ENCODE measurements around the gene WBP2. TPM values are rescaled to one million over a fixed set of nuclear protein-coding genes. Genes with fewer than 3 reads are reported as not detected.

WBP2 gene
- total RNA-seq (2011; cell fraction: chromatin; rRNA removed; ENCODE audit: low replicate concordance): 86.2 and 163 TPM in 2 replicates
- total RNA-seq (2011; cell fraction: nucleolus; rRNA removed): 82.5 and 95.5 TPM in 2 replicates
- total RNA-seq (2011; cell fraction: nucleoplasm; rRNA removed): 79.1 and 87.2 TPM in 2 replicates
- 25.2 and 35.8 TPM in 2 replicates for total RNA-seq (2014; rRNA removed)
- 18.1 and 22.9 TPM in 2 replicates for total RNA-seq (2014; rRNA removed; fragmentation: Illumina TruSeq; extraction: Trizol)
- 13.8 and 16.2 TPM in 2 replicates for total RNA-seq (2015; rRNA removed; fragmentation: Illumina TruSeq; extraction: Trizol)
- total RNA-seq (2021): 63.5 and 74.3 TPM in 2 replicates
- polyA plus RNA-seq (2011; rRNA removed): 20.0 and 81.3 TPM in 2 replicates
- polyA plus RNA-seq (2011; cell fraction: cytosol; rRNA removed): 25.6 and 40.9 TPM in 2 replicates
- 60.4 and 70.3 TPM in 2 replicates for polyA plus RNA-seq (2011; cell fraction: nucleus; rRNA removed)
- 83.9 and 158 TPM in 2 replicates for polyA plus RNA-seq (2012)
- polyA plus RNA-seq (2014; fragmentation: Illumina TruSeq; extraction: Trizol): 68.6 and 96.0 TPM in 2 replicates
- 1 to 10 TPM; 2.2 to 3.7 TPM for polyA plus RNA-seq (2014; fragmentation: Nextera tagmentation; extraction: Ambion mirVana)
- 30.9 and 33.1 TPM in 2 replicates for polyA plus RNA-seq (2014; rRNA removed)
- 25.4 and 47.1 TPM in 2 replicates for polyA minus RNA-seq (2011; rRNA and poly(A)+ RNA removed)
- 45.1 and 49.2 TPM in 2 replicates for polyA minus RNA-seq (2011; cell fraction: cytosol; rRNA and poly(A)+ RNA removed)
- polyA minus RNA-seq (2011; cell fraction: nucleus; rRNA and poly(A)+ RNA removed): 30.4 and 43.1 TPM in 2 replicates
- Bru-seq, nascent RNA: percentile 72 among the genes with signal in this experiment
- BruChase-seq, experiment 1, labeled RNA remaining after a 2-hour chase: percentile 72 among the genes with signal in this experiment
- BruChase-seq, experiment 2, labeled RNA remaining after a 6-hour chase: percentile 79 among the genes with signal in this experiment
- long read RNA-seq, experiment 1, transcript WBP2-201 (8 exons, 1,944 nt): major isoform, 24 of 399 reads
- long read RNA-seq, experiment 1, partial matches to known transcripts: 27 of 399 reads
- long read RNA-seq, experiment 1, other reads (novel, unspliced or antisense): 346 of 399 reads
- long read RNA-seq, experiment 2, transcript WBP2-201 (8 exons, 1,944 nt): major isoform, 67 of 95 reads
- long read RNA-seq, experiment 2, partial matches to known transcripts: 13 of 95 reads
- long read RNA-seq, experiment 2, other reads (novel, unspliced or antisense): 13 of 95 reads
- long read RNA-seq, experiment 3, transcript WBP2-201 (8 exons, 1,944 nt): major isoform, 39 of 63 reads
- long read RNA-seq, experiment 3, partial matches to known transcripts: 1 of 63 reads
- long read RNA-seq, experiment 3, other reads (novel, unspliced or antisense): 23 of 63 reads

- FAIRE-seq: peak; percentile 100
- H3K9me3 ChIP-seq (replicated peaks; ENCODE audit: control insufficient read depth, insufficient read depth, low read depth, low read length): no peaks in the 10 kb centered on the region
- peak; percentile 90 for ATAC-seq
- H3K79me2 ChIP-seq (ENCODE audit: control insufficient read depth, insufficient read depth, low read length): peaks cover 34% of the 10 kb centered on the region
- no peaks in the 10 kb centered on the region for H3K9me1 ChIP-seq (ENCODE audit: control insufficient read depth, insufficient read depth, low read length)
- in situ Hi-C loops (cut with MboI) (no loop called here), intact Hi-C loops (cut with micrococcal nuclease) (loop anchor here (2.0 to 5.0 kb wide), 2 partner anchors 41 to 73 kb away; partner anchors contain the start of genes TRIM65 and UNK)
- H3K27ac ChIP-seq (ENCODE audit: extremely low read depth, low read depth, low read length): peak within 1 kb of the TSS; percentile 93
- ChIA-PET POLR2A (interaction anchor here (0.6 to 8.2 kb wide), 16 partner anchors 9 to 1119 kb away, joined by 3 to 109 read pairs (median 4); partner anchors contain the start of genes GALK1, UNC13D and UNK), CTCF (ENCODE audit: low intra/inter-chr PET ratio) (interaction anchor here (2.6 kb wide), 1 partner anchor 41 kb away, joined by 16 read pairs; the partner anchor contains the start of gene TRIM65)
- H3K4me1 ChIP-seq (replicated peaks in 1 of 2; ENCODE audit: control insufficient read depth in 2 of 2, insufficient read depth in 2 of 2, low read length in 2 of 2): peaks cover 31% of the 10 kb centered on the region in 2 experiments
- peaks cover 12% of the 10 kb centered on the region; the same call in 2 of the 3 replicates for H3K36me3 ChIP-seq (ENCODE audit: control insufficient read depth, insufficient read depth, low read length)
- no peaks in the 10 kb centered on the region for H3K27me3 ChIP-seq (ENCODE audit: control insufficient read depth in 2 of 2, insufficient read depth in 2 of 2, low read length in 2 of 2)
- peak within 1 kb of the TSS; percentile 88 for H3K4me3 ChIP-seq
- BruUV-seq (replicated peaks): no TSS peak
- WGBS (ENCODE audit: insufficient coverage, low coverage, missing lambda C conversion rate): 1% methylated on average over 47 of the region's 58 CpGs
- peak within 1 kb of the TSS; percentile 93 for H3K4me2 ChIP-seq (ENCODE audit: insufficient read depth, low read length)
- peak within 1 kb of the TSS; percentile 78 for H2AFZ ChIP-seq (ENCODE audit: low read depth, low read length)
- DNase-seq (ENCODE audit: extremely low read depth in 1 of 4, low spot score in 3 of 4): peak; percentile 91 to 100 (median 95)
- H3K9ac ChIP-seq (ENCODE audit: insufficient read depth in 1 of 2, low read depth in 2 of 2, low read length in 2 of 2): peak within 1 kb of the TSS; percentile 96 to 97
- no peaks in the 10 kb centered on the region for H4K20me1 ChIP-seq (replicated peaks; ENCODE audit: control insufficient read depth, insufficient read depth, low read length)
- TF ChIP-seq CEBPZ (IDR thresholded peaks at IDR 0.05; ENCODE audit: borderline replicate concordance, low read depth, low read length) (0 out of 2 replicates have a peak, but pooled peaks have one; percentile 30), PML (IDR thresholded peaks at IDR 0.05; ENCODE audit: low read length) (peak; percentile 83), ELF1 (tag; IDR thresholded peaks at IDR 0.05) (peak; percentile 67), NUFIP1 (IDR thresholded peaks at IDR 0.05; ENCODE audit: partially characterized antibody) (no peak), RBM14 (IDR thresholded peaks at IDR 0.05; ENCODE audit: borderline replicate concordance, insufficient read depth, low read depth, low read length) (0 out of 2 replicates have a peak, but pooled peaks have one; percentile 89), FOXM1 (IDR thresholded peaks at IDR 0.05; ENCODE audit: low read depth) (peak; percentile 29; the same call in 1 of the 2 replicates), FOXM1 (CRISPR knock-in tag; IDR thresholded peaks at IDR 0.05; ENCODE audit: low read depth) (no peak), CHAMP1 (IDR thresholded peaks at IDR 0.05) (no peak)
These were observed at the start of gene WBP2 for GRCh38 chr17:75855310-75856061. Gene WBP2 (minus strand): TSS chr17:75855335. CDS start chr17:75855297, 38 bp downstream.

All from K562 (cell line).